Hippocampal formation (tissue), 2 donors: ENCODE data around the gene PYGM.

Experiments used
- DNase-seq, 2 donors: peaks; one replicate each; lab custom pipeline; 2025; lab: John Stamatoyannopoulos, UW

PYGM gene

DNA sequence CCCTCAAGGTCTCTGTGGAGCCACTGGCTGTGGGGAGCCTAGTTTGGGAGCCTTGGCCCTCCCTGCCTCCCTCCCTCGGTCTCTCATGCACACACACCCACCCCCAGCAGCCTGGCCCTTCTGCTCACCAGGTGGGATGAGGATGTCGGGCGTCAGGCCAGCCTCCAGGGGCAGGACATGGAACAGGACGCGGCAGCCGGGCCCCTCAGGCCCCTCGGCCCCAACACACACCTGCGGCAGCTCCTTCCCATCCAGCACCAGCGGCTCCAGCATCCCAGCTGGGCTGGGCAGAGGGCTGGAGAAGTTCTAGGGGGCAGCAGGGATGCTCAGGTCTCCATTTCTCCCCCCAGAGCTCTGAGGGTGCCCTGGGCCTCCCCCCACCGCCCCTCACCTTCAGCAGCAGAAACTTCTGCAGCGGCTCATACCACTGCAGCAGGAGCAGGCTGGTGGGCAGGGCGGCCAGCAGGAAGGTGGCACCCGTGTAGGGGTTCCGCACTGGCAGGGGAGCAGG is 32.1 kb upstream of the PYGM start:
- no peak for DNase-seq

DNA sequence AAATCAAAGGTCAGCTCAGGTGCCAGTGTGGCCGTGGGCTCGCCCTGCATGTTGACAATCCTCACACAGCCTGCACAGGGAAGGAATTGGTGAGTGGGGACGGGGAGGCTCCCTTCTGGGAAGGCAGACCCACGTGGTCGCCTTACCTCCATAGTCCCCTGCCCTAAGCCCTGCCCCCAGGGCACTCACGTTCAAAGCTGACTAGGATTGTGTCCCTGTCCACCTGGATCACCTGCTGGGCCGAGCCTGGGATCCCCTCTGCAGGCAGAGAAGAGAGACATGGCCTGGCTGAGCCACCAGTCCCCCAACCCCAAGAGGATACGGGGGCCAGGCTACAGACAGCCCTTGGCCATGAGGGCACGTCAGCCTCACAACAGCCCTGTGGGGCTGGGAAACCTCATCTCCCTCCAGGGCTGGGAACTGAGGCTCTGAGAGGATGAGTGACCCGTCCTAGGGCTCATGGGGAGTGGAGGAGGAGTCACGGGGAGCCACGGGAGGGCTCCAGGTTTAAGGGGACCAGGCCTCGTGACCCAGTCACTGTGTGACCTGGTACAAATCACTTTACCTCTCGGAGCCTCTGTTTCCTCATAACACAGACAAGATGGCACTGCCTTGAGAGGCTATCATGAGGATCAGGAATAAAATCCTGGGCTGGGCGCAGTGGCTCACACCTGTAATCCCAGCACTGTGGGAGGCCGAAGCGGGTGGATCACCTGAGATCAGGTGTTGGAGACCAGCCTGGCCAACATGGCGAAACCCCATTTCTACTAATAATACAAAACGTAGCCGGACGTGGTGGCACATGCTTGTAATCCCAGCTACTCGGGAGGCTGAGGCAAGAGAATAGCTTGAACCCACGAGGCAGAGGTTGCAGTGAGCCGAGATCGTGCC is 30.7 kb upstream of the PYGM start:
- DNase-seq = no peak

DNA sequence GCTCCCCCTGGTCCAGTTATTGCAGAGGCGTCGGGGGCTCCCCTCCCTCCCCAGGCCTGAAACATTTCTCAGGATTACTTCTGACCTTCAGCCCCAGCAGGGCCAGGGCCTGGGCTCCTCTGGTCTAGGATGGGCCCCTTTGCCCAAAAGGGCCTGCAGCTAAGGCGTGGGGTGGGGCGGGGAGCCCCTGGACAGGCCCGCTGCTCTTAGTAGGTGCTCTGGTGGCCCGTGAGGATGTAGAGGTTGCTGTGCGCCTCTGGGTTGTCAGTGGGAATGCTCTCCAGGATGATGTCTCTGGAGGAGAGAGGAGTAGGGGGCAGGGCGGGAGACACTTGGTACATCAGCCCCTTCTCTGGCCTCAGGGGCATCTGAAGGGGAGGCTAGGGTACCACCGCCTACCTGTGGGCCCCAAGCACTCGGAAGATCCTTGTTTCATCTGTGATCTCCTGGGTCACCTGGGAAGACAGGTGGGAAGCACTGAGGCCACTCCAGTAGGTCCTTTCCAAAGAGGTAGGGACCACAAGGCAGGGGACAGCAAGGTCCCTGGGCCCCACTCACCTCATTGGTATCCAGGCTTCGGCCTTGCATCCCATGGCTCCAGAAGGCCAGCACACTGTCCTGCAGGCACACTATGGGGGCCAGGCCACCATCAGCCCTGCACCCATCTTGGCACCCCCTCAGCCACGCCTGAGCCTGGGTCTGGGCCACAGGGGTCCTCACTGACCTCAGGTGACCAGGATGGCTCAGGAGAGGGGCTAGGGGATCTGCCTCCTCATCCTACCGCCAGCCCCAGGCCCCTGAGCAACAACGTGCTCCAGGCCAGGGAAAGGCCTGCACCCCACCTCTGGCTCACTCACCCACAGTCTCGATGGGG is 29.8 kb upstream of the PYGM start:
- DNase-seq = no peak

DNA sequence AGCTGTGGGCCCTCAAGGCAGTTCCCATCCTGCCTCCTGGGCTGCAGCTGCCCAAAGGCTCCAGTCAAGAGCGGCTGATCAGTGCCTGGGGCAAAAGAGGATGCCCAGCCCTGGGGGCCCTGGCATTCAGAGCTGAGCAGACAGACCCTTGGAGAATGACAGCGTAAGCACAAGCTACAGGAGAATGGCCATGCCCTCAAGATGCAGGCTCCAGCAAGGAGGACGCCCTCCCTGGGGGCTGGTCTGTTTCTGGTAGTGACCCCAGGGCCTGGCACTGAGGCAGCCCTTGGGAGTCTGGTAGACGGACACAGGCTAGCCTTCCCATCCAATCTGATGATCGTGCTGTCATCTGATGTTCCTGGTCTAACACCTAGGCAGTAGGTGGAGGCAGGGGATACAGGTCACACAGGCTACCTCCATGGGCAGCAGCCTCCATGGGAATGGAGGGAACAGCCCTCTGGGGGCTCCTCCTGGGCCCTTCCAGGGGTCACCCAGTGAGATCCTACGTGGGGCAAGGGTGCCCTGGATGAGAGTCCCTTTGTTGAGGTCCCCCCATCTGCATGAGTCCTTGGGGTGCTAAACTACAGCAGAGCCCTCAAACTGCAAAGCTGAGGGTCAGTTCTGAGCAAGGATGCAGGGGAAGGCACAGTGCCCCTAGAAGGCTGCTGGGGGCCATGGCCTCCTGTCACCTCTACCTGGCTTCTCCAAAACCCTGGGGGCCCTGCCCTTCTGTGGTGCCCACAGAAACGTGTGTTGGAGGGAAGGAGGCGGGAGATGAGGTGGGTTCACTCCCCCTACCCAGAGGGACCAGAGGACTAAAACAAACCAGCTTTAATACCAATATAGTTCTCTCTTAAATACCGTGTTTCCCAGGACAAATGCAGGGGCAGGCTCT is 28.8 kb upstream of the PYGM start:
- no peak for DNase-seq

DNA sequence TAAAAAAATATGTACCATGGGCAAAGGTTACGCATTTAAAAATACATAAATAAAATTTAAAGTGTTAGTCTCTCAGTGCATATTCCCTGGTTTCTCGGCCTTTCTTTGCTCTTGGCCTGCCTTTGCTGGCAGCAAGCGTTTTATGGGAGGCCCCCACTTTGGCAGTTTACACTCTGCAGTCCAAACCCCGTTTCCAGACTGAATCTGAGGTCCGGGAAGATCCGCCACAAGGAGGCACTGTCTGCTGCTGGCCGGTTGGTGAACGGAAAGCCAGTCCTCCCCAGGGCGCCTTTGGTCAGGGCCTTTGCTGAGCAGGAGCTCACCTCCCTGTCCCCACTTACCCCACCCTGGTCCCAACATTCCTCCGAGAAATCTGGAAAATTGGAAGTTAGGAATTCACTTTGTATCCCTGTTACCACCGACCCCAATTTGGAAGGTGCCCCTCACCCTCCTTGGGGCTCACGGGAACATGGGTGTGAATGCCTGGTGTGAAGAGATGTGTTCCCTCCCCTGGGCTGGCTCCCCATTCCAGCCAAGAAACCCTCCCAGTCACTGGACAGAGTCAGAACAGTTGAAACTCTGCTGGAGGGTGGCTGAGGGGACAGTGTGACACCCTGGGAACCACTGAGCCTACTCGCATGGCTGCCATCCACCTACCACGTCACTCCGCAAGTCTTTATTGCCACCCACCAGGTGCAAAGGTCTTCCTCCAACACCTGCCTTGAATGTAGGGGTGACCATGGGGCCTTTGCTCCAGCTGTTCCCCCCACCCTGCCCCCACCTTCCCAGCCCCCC is 27.9 kb upstream of the PYGM start:
- DNase-seq = peak in 1 of 2 donors; percentile 14

DNA sequence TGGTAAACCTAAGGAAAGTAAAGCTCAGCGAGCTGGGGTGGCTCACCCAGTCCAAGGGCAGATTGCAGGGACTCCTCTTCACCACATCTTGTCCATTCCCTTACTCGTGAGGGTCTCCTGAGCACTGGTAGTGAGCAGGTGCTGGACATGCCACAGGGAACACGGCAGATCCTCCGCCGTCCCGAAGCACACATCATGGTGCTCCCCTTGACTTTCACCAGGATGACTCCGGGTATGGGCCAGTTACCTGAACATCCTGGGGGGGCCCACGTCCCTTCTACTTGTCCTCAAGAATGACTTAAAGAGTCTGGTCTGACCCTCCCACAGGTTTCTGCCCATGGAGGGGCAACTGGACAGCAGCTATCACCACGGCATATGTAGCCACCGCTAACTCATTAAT is 26.5 kb upstream of the PYGM start:
- no peak for DNase-seq

DNA sequence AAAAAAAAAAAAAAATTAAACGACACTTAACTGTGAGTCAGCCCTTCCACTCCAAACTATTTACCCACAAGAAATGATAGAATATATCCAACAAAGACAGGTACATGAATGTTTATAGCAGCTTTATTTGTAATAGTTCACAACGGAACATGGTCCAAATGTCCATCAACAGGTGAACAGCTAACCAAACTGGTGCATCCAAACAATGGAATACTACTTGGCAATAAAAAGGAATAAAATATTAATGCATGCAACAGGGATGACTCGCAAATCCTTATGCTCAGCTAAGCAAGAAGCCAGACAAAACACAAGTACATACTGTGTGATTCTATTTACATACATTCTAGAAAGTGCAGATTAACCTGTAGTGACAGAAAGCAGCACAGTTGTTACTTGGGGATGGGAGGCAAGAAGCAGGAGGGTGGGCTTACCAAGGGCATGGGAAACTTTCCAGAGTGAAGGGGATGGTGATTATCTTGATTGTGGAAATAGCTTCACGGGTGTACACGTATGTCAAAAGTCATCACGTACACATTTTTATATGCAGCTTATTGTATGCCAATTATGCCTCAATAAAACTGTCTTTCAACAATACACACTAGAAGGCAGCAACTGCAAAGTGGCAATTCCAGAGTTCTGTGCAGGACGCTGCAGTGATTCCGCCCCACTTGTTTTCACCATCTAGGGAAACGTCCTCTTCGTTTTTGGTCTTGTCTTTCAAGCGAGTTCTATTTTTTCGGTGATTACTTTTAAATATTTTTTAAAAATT is 25.2 kb upstream of the PYGM start:
- DNase-seq = no peak

DNA sequence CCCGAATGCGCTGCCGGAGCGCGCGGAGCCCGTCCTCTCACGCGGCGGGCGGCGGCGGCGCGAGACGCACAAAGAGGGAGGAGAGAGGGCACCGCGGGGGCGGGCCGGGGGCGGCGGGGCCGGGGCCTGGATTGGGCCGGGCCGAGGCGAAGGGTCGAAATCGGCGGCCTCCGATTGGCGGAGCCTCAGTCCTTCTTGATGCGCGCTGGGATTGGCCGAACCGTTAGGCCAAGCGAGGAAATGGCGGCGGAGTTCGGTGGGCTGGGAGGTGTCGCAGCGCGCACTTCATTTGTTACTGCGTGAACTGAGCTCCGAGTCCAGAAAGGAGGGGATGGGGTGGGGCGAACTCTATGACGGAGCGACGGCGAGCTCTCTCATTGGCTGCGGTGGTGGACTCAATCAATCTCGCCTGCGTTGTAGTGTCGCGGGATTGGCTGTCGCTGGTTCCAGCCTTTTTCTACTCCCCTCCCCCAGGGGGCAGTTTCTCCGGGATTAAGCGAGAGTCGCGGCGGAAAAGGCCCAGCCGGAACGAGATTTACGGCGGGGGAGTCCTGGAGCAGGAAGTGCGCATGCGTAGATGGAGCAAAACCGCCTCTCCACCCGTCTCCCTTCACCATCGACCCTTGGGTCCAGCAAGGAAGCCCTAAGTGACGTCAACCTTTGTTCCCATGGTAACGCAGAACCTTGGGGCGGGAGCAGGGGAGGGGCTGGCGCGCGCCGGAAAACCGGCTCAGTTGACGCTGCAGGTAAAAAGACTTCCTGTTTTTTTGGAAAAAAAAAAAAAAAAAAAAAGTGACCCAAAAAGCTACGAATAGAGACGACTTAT is 18.9 kb upstream of the PYGM start, which contains the start of gene SF1:
TSS of gene SF1 (minus strand) at position 70 of the 826 bp plus-strand sequence. CDS start 150 bp downstream, outside the sequence.
- DNase-seq = peak; percentile 99

DNA sequence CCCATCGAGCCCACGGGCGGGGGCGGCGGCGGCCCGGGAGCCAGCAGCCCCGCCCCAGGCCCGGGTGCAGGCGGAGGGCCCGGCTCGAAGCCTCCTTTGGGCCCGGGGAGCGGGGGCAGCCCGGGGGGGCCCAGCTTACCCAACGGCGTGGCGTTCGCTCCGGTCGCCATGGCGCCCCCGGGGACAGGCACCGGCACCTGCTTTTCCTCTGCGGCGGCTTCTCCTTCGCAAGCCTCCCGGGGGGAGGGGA is 18.4 kb upstream of the PYGM start:
- no peak for DNase-seq

DNA sequence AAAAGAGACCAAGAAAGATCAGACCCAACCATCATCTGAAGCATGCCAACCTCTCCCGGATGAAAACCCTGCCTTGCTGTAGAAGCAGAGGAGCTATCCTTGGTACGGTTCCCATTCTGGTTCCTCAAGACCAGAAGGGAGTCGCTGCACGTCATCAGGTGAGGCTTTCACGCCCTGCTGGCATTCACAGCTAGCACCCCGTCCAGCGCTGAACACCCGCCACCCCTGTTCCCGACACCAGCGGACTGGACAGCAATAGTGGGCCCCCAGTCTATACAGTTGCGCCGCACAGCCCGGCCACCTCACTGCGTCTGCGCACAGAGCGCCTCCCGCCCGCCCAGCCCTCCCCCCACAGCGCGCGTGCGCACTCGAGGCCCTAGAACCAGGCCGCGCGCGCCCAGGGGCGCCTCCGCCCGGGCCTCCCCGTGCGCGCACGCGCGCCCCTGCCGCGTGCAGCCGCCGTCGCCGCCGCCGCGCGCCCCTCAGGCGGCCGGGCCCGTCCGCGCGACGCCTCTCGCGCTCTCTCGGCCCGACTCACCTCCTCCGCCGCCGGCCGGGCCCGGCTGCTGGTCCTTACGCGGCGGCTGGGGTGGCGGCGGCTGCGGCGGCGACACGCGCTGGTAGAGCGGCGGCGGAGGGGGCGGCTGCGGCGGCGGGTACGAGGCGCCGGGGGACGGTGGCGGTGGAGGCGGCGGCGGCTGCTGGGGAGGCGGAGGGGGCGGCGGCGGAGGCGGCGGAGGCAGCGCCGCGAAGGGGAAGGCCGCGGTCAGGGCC is 17.9 kb upstream of the PYGM start:
- peak; percentile 32 to 77 for DNase-seq

DNA sequence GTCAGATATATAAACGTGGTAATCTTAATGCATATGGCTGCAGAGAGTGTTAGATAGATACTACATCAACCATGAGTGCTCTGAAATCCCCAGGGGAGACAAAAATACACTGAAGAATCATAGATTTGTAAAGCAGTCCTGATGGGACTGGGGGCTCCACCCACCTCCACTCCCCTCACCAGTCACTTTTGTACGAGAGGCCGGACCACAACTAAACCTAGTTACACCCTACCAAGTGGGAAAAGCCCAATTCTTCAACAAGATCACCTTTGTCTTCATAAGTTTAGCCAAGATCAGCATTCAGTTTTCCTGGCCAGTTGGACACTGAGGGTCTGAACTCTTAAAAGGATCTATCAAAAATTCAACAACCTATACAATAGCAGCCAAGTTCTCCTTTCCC is 17.1 kb upstream of the PYGM start:
- no peak for DNase-seq

DNA sequence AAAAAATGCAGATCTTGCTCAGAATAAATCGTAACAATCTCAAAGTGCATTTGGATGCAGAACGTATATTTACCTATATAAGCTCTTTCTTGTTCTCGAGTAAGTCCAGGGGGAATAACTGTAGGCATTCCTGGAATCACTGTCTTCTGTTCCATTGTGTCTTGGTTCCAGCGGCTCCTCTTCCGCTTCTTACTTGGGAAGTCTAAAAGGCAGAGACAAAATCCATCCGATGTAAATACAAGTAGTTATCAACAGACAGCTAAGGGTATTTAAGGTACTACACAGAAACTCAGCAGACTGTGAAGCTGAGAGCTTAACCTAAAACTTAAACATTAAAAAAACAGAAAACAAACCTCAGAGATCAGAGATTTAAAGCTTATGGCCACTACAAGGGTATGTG is 16.7 kb upstream of the PYGM start:
- DNase-seq = no peak

DNA sequence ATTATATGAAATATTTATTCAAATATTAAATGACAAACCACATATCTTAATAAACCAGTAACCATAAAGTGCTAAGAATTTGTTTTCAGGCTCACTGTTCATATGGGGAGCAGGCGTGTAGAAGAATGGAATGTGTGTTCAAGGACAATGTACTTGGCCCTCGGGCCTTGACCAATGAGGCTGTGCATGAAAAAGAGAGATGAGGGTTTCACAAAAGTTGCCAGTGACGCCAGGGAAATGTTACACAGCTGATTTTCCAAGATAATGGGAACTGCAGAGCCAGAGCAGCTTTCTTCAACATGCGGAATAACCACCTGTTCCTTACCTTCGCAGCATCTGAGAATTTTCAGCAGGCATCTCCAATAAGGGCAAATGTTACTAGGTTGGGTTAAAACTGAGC is 14.4 kb upstream of the PYGM start:
- no peak for DNase-seq

DNA sequence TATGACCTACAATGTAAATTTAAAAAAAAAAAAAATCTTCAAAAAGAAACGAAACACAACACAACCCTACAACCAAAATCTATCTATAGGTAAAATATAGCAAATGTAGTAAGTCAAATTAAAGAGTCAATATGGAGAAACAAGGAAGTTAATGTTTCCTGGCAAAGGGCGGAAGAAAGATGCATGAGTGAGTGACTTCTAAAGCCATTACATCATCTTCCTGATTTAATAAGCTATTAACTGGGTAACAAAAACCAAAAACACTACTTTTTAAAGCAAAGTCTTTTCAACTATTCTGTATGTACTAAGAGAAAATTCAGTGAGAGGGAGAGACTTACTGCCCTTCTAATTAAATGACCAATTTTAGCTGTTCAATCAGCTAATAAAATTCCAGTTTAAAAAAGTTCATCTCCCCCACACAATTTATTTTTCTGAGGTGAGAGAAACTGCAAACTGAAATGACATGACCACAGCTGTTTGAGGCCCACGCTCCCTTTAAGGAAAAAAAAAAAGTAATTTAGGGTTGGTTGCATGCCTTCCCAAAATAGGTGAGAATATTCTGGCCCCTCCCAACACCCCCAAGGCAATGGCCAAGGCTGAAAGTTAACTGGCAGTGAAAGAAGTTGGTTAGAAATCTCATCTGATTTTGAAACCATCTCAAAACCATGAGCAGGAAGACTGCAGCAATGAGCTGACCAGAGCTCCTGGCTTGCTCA is 12.7 kb upstream of the PYGM start:
- DNase-seq = no peak

DNA sequence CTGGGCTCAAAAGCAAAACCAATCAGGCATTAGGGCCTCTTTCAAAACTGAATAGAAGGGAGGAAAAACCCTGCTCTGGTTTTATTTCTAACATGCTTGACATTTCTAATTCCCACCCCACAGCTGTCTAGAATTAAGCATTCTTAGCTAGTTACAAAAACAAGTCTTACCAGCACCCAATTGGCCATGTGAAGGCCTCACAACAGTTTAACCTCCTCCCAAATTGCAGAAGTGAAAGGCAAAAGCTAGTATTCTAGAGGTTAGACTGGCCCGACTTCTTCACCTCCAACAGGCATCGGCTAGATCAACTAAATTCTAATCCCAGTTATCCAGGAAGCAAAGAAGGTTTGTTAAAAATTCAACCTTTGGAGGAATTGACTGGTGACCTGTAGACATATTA is 12.1 kb upstream of the PYGM start:
- DNase-seq = no peak

DNA sequence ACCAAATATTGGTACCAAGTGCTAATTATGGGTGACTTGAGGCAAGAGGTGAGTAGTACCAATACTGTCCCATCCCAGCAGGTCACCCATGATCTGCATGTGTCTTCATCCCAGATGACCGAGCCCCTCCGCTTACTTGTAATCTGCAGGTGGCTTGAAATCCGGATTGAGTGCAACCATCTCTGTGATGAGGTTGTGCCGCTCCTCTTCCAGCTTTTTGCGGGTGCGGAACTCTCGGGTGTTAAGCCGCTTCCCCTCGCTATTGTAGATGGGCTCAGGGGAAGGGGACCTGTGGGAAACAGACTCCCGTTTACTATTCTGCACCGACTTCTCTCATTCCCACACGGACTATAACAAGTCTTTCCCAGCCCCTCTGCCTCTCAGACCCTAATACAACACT is 10.3 kb upstream of the PYGM start:
- DNase-seq = no peak

DNA sequence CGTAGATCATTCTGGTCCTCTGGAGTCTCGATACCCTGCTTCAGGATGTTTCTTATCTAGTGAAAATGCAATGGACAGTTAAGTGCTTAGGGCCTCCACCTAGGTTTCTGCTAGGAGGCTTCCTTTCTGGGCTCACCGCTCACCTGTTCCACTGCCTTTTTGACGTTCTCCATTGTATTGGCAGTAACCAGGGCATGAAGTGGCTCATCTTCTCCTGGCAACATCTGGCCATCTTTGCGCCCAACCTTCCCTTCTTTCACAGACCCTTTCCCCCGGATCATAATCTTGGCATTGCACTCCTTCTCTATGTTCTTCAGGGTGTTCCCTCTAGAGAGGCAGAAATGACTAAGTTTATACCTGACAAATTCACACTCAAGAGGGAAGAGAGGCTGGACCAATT is 9.5 kb upstream of the PYGM start:
- DNase-seq = no peak

DNA sequence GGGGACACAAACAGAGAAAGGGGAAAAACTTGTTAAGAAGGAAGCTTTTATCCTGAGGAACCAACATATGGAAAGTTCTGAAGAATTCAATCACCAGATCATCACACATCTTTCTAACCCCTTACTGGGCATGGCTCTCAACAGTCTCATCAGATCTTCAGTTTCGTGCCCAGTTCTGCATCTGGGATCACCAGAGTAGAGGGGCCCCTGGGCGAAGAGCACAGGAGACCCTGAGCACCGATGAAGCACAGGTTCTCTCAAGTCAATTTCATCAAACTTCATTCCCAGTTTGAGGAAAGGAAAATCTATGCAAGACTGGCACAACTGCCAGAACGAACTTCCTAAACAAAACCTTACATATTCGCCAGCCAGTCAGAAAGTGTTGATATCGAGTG is 8.5 kb upstream of the PYGM start:
- DNase-seq = no peak
